Stimulated activated CD8-positive, alpha-beta memory T cell treated with anti-CD3 and anti-CD28 coated beads, Interleukin-12 subunit alpha, Interleukin-12 subunit beta, amount 100 ng/mL, for 24 hours (primary cell): ENCODE results near the gene SLC35E3.

Experiments used
- DNase-seq: peaks from one replicate; pipeline ENCODE4 v3.0.0-alpha.2; 2020; ENCODE audit errors: extremely low read depth

Gene SLC35E3

DNA sequence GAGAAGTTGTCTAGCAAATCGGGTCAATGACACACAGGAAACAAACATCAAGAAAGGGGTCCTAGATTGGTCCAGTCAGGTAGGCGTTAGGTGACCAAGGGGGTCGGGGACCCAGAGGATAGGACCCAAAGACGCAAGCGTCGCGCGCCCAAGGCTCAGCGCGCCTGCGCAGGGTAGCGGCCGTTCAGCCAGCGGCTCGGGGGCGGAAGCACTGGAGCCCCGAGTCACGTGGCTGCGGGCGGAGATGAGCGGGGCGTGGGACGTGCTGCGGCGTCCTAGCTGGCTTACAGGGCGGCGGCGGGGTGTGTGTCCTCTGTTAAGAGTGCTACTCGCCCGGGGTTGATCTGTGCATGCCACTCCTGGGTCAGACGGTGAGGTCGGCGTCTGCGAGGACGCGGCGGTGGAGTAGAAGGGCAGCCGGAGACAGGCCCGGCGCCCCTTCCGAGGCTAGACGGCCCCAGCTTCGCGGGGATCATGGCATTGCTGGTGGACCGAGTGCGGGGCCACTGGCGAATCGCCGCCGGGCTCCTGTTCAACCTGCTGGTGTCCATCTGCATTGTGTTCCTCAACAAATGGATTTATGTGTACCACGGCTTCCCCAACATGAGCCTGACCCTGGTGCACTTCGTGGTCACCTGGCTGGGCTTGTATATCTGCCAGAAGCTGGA, at the start of gene SLC35E3:
SLC35E3 (plus strand) TSS at position 273 of the 668 bp plus-strand sequence; CDS start at position 475, 202 bp downstream.
- DNase-seq: peak; percentile 81

DNA sequence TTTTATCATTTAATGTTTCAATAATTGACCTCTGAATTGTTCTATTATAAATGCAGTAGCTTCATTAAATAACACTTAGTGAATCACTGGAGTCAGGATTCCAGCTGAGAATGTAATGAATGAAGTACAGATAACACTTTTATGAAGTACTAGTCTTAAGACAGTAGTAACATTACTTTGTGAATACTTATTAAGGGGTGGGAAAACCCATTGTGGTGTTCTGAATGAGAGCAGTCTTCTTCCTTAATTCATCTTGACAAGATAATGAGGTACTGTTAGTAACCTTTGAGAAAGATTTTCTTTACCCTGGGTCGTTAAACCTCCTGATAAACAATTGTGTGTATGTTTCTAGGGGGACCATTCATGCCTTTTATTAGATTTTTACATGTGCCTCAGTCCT, 46.5 kb upstream of the SLC35E3 start:
- DNase-seq: no peak

GRCh38 chr12:68727776-68728175, 18.2 kb upstream of the SLC35E3 start:
- no peak for DNase-seq

- no peak for DNase-seq
These were observed 12.3 kb upstream of the SLC35E3 start for GRCh38 chr12:68733661-68734071.

GRCh38 chr12:68739891-68740290, 6.1 kb upstream of the SLC35E3 start:
- no peak for DNase-seq

DNA sequence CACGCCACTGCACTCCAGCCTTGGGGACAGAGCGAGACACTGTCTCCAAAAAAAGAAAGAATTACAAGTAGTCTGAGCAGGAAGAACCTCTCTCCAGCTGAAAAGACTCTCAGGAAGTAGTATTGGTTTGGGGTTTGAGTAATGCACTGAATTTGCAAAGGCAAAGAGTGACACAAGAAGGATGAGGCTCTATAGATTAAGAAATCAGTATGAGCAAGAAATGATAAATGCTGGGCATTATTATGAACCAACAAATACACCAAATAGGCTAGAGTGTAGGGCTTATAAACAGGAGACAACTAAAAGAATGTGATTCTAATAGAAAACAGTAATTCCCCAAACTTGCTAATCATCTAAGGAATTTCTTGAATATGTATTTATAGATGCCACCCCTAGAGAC, 2.6 kb upstream of the SLC35E3 start:
- no peak for DNase-seq

GRCh38 chr12:68745376-68745903, 536 bp upstream of the SLC35E3 start:
- no peak for DNase-seq

- DNase-seq: no peak
These were observed 700 bp downstream of the SLC35E3 start for GRCh38 chr12:68746572-68747180.

DNA sequence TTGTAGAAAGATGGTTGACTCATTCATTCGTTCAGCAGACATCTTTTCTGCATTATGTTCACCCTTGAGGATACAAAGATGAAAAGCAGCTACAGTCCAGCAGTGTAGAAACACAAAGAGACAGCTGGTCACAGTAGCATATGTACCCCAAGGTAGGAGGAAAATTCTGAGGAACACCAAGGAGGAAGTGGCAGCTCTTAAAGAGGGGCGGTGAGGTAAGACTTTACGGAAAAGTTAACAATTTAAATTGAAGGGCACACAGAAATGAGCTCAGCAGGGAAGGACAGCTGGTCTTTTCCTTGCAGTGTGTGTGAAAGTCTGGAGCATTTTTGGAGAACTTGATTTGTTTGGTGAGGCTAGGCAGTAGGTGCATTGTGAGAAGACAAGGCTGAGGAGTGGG, 3.5 kb downstream of the SLC35E3 start:
- no peak for DNase-seq

GRCh38 chr12:68749861-68750260, 3.9 kb downstream of the SLC35E3 start:
- DNase-seq: no peak

DNA sequence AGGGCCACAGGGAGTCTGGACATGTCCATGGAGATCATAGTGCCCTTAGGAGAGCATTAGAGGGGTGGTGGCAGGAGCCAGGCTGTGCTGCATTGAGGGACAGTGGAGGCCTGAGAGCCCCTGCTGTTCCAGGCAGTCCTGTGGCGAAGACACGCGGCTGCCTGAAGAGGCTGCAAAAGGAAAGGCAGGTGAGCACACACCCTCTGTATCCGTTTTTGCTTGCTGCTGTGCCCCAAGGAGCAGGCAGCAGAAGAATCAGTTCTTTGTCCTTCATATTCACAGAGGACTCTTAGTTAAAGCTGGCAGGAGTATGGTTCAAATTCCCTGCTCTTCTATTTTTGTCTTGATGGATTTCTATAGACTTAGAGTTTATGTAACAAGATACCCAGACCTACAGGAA, 4.5 kb downstream of the SLC35E3 start:
- DNase-seq: no peak

- no peak for DNase-seq
These were observed 9.7 kb downstream of the SLC35E3 start for GRCh38 chr12:68755536-68756243.

DNA sequence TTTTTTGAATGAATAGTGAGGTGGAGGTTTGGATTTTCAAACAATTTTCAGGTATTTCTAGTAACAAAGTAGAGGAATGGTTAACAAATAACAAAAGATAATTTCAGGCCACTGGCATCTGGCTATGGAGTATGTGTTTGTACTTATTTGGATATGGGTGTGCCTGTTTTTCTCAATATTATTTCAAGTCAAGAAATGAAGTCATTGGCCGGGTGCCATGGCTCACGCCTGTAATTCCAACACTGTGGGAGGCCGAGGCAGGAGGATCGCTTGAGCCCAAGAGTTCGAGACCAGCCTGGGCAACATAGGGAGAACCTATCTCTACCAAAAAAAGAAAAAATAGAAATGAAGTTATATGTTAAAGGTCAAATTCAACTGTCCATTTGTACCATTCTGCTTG, 13.9 kb downstream of the SLC35E3 start:
- DNase-seq: no peak

DNA sequence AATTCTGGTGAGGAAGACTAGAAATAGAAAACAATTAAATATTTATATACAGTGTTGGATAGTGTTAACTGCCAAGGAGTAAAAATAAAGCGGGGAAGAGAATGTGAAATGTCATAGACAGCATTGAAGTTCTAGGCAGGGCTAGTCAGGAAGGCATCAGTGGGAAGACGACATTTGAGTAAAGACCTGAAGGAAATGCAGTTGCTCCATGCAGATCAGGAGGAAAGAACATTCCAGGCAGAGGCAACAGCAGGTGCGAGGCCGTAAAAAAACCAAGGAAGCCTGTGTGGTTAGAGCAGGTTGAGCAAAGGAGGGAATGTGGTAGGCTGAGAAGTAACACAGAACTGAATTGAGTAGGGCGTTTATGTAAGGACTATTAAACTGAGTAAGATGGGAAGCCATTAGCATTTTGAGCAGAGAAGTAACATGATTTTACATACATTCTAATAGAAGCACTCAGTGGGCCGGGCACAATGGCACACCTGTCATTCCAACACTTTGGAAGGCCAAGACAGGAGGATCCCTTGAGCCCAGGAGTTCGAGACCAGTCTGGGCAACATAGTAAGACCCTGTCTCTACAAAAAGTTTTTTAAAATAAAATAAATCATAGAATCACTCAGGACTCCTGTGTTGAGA, 14.9 kb downstream of the SLC35E3 start:
- DNase-seq: no peak

GRCh38 chr12:68761442-68761812, 15.5 kb downstream of the SLC35E3 start:
- no peak for DNase-seq

DNA sequence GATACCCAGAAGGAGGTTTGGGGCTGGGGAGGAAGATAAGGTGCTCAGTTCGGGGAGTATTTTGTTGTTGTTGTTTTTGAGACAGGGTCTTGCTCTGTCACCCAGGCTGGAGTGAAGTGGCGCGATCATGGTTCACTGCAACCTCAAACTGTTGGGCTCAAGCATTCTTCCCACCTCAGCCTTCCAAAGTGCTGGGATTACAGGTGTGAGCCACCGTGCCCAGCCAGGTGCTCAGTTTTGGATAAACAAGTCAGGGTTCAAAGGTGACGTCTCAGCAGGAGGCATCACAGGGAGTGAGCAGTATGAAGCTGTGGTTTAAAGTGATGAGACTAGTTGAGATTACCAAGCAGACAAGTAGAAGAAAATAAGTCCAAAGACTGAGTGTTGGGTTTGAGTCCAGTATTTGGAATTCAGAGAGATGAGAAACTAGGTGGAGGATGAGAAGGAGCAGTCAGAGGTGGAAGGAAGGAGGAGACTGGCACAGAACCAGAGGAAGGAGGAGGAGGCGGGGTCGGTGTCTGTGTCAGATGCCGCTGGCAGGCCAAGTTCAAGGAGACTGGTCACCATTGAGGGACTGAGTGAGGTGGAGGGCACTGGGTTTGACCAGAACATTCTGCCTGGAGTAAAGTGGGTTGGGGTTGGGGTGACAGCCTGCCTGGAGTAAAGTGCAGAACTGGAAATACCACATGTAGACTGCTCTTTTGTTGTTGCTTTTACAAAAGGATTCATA, 16.1 kb downstream of the SLC35E3 start:
- no peak for DNase-seq

- no peak for DNase-seq
These were observed 16.7 kb downstream of the SLC35E3 start for GRCh38 chr12:68762691-68763090.

DNA sequence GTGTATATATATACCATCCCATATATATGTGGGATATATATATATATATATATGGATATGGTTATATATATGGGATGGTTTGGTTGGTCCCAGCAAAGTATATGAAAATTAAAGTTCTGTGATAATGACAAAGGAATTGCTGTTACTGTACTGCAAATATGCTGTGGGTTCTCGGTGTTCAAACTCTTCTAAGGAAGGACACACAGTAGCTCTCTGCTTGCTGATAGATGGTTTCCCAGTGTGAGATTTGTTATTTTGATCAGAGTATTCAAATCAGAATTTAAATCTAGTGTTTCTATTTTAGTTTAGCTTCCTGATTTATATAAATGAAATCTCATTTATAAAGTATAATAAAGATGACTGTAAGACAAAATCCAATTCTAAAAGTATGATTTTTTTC, 19.7 kb downstream of the SLC35E3 start:
- DNase-seq: no peak

DNA sequence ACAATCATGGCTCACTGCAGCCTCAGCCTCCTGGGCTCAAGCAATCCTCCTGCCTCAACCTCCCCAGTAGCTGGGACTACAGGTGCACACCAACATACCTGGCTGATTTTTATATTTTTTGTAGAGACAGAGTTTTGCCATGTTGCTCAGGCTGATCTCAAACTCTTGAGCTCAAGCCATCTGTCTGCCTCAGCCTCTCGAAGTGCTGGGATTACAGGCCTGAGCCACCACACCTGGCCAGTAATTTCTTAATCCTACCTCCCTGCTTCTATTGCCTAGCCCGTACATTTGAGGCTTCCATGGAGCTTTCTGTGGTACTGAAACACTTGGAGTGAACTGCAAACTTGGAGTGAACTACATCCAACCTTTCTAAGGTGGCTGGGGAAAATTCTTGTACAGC, 20.7 kb downstream of the SLC35E3 start:
- no peak for DNase-seq

DNA sequence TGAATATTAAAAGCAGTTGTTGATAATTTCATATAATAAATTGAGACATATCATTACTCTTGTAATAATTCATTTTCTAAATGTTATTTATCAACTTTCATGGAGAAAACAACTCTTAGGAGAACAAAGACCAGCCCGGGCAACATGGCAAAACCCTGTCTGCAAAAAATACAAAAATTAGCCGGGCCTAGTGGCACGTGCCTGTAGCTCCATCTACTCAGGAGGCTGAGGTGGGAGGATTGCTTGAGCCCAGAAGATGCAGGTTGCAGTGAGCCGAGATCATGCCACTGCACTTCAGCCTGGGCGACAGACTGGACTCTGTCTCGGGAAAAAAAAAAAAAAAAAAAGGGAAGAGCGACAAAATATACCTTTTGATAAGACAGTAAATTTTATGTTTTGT, 21.2 kb downstream of the SLC35E3 start:
- no peak for DNase-seq

- no peak for DNase-seq
These were observed 22.5 kb downstream of the SLC35E3 start for GRCh38 chr12:68768431-68768939.

DNA sequence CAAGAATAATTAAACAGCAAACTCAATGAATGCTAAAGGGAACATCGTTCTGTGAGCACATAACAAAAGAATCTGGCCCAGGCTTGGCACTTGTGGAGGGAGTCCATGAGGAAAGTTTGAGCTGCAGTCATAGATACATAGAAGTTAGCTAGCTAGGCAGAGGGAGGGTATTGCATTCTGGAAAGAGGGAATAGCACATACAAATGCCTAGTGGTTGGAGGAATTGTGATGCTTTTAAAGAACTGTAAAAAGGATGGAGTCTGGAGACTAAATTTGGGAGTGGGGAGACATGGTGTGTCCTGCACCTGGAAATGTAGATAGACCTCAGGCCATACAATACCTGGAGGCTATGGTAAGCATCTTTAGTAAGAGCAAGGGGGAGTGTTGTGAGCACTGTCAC, 24.0 kb downstream of the SLC35E3 start:
- DNase-seq: no peak
